Measurements from ENCODE around the gene PSD4. TPM values are rescaled to one million over a fixed set of nuclear protein-coding genes. Genes with fewer than 3 reads are reported as not detected.

The PSD4 gene
- total RNA-seq: 100 to 1,000 TPM in 1 of 2 experiments, 10 to 100 TPM in 1; 100.0 to 101 TPM
- polyA plus RNA-seq: 10 to 100 TPM; 11.9 to 32.8 TPM

GRCh38 chr2:113173542-113174375 is at the start of gene PSD4:
Gene PSD4 (plus strand): TSS chr2:113173971. CDS start chr2:113182457, 8,486 bp downstream.
- H3K4me3 Mint-ChIP-seq: peak within 1 kb of the TSS; percentile 88 to 99 (median 94)
- H3K36me3 ChIP-seq (ENCODE audit: insufficient read depth, low read length): no peaks in the 10 kb centered on the region
- intact Hi-C loops (cut with micrococcal nuclease): loop anchor here (1.0 kb wide), 2 partner anchors 16 to 26 kb away; no protein-coding TSS in a partner anchor
- DNase-seq: peak; percentile 89 to 94 (median 91)
- H3K27ac Mint-ChIP-seq: peak within 1 kb of the TSS; percentile 92 to 100 (median 96)
- peaks cover 2% of the 10 kb centered on the region in 2 donors for H3K27me3 Mint-ChIP-seq
- H3K27ac ChIP-seq (ENCODE audit: low read depth, low read length): peak within 1 kb of the TSS; percentile 85
- POLR2A ChIA-PET (ENCODE audit: partially characterized antibody): interaction anchor here (1.1 to 12.8 kb wide), 13 partner anchors 9 to 990 kb away, joined by 3 to 209 read pairs (median 10); no protein-coding TSS in a partner anchor
- H3K9me3 ChIP-seq (ENCODE audit: control insufficient read depth in 1 of 2, low read length in 2 of 2): no peaks in the 10 kb centered on the region
- CTCF ChIA-PET (ENCODE audit: partially characterized antibody): interaction anchor here (0.9 to 15.5 kb wide), 9 partner anchors 9 to 75 kb away, joined by 3 to 236 read pairs (median 10); no protein-coding TSS in a partner anchor
- H3K36me3 Mint-ChIP-seq: peaks cover 20 to 28% of the 10 kb centered on the region in 2 donors
- peak within 1 kb of the TSS; percentile 81 to 82 for H3K4me3 ChIP-seq (ENCODE audit: low read length in 2 of 2)
- H3K4me1 ChIP-seq (ENCODE audit: insufficient read depth, low read length): peaks cover 80% of the 10 kb centered on the region
- peaks cover 56 to 89% (median 71%) of the 10 kb centered on the region in 4 donors for H3K4me1 Mint-ChIP-seq
- peaks cover 0 to 9% (median 0%) of the 10 kb centered on the region in 8 donors for H3K9me3 Mint-ChIP-seq
- no peaks in the 10 kb centered on the region for H3K27me3 ChIP-seq (ENCODE audit: insufficient read depth, low read length)

DNA sequence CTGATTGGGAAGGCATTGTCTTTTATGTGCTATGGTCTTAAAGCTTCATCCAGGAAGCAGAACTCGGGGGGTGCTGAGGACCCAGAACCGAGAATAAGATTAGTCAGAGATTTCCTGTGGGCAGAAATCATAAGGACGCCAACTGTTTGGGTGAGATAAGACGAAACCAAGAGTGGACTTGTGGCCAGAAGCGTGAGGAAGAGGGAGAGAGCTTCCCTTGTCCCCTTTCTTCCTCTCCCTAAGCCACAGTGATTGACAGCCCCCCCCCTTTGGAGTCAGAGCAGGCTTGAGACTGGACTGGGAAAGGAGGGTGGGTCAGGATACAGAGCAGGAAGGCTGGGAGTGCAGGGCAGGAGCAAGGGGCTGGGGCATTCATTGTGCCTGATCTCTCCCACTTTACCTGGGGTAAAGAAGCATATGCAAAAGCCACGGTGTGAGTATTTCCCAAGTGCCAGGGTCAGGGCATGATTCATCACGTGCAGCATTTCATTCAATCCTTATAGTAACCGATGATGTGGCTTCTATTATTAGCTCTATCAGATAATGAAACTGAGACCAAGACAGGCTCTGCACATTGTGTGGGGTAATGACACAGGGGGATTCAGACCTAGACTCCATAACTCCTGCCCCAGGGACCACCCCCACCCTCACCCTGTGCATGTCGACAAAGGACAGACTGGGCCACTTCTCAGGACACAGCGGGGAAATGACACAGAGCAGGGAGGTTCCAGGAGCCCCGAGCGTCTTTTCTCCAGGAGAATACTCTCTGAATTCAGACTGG is 49.4 kb upstream of the PSD4 start:
- Mint-ChIP-seq H3K36me3 (no peaks in the 10 kb centered on the region), H3K27ac (no peak overlapping the region), H3K27me3 (peaks cover 8% of the 10 kb centered on the region in 2 donors), H3K4me1 (peaks cover 6 to 9% (median 8%) of the 10 kb centered on the region in 4 donors), H3K4me3 (no peak overlapping the region), H3K9me3 (no peaks in the 10 kb centered on the region)
- intact Hi-C loops (cut with micrococcal nuclease): no loop called here
- POLR2A ChIA-PET (ENCODE audit: partially characterized antibody): no interaction called here
- CTCF ChIA-PET (ENCODE audit: partially characterized antibody): interaction anchor here (1.7 kb wide), 1 partner anchor 11 kb away, joined by 7 read pairs; no protein-coding TSS in a partner anchor
- no peak for DNase-seq
- H3K36me3 ChIP-seq (ENCODE audit: insufficient read depth, low read length): no peaks in the 10 kb centered on the region
- H3K4me3 ChIP-seq (ENCODE audit: low read length in 2 of 2): no peak overlapping the region
- no peak overlapping the region for H3K27ac ChIP-seq (ENCODE audit: low read depth, low read length)
- H3K4me1 ChIP-seq (ENCODE audit: insufficient read depth, low read length): no peaks in the 10 kb centered on the region
- H3K9me3 ChIP-seq (ENCODE audit: control insufficient read depth in 1 of 2, low read length in 2 of 2): no peaks in the 10 kb centered on the region
- H3K27me3 ChIP-seq (ENCODE audit: insufficient read depth, low read length): no peaks in the 10 kb centered on the region

DNA sequence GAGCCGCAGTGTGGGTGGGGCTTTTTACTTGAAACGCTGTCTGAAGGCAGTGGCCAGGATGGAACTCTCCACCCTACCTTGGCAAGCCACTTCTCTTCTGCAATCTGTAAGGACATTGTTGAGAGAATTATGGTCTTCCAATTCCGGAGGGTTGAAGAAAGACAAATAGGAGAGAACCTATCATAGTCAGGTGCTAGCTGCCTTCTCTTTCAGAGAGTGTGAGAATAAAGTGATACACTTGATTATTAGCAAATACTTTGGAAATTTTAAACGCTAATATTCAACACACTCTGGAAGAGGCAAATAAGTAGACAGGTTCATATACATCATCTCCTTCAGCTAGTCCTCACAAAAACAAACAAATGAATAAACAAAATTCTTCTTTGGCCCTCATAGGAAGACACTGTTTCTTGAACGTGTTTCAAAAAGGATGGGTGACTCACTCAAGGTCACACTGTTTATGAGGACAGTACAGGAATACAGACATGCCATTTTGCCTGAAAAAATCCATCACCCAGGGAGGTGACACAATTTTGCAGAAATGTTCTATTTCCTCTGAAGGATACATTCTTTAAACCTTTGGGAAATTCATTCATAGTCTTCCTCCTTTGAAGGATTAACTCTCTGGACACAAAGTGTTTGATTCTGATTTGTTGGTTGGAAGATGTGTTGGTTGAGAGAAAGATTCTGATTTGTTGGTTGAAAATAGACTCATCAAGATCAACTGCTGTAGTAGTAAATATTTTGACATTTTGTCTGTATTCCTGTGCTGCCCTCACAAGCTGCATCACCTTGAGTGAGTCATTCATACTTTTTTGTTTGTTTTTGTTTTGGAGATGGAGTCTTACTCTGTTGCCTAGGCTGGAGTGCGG is 48.6 kb upstream of the PSD4 start:
- Histone ChIP-seq H3K27ac (ENCODE audit: low read depth, low read length) (no peak overlapping the region), H3K36me3 (ENCODE audit: insufficient read depth, low read length) (no peaks in the 10 kb centered on the region), H3K9me3 (ENCODE audit: control insufficient read depth in 1 of 2, low read length in 2 of 2) (no peaks in the 10 kb centered on the region), H3K4me3 (ENCODE audit: low read length in 2 of 2) (no peak overlapping the region), H3K27me3 (ENCODE audit: insufficient read depth, low read length) (no peaks in the 10 kb centered on the region), H3K4me1 (ENCODE audit: insufficient read depth, low read length) (no peaks in the 10 kb centered on the region)
- ChIA-PET POLR2A (ENCODE audit: partially characterized antibody) (no interaction called here), CTCF (ENCODE audit: partially characterized antibody) (interaction anchor here (1.7 kb wide), 1 partner anchor 11 kb away, joined by 7 read pairs; no protein-coding TSS in a partner anchor)
- Mint-ChIP-seq H3K9me3 (no peaks in the 10 kb centered on the region), H3K36me3 (no peaks in the 10 kb centered on the region), H3K4me3 (no peak overlapping the region), H3K27ac (no peak overlapping the region), H3K4me1 (peaks cover 6 to 9% (median 8%) of the 10 kb centered on the region in 4 donors), H3K27me3 (peaks cover 8% of the 10 kb centered on the region in 2 donors)
- intact Hi-C loops (cut with micrococcal nuclease): no loop called here
- no peak for DNase-seq

GRCh38 chr2:113126845-113127645 is 46.7 kb upstream of the PSD4 start, which contains the start of gene IL1RN:
Gene IL1RN (plus strand): TSS chr2:113127598. CDS start chr2:113127625, 27 bp downstream.
- H3K4me1 Mint-ChIP-seq: peaks cover 6 to 9% (median 8%) of the 10 kb centered on the region in 4 donors
- H3K36me3 Mint-ChIP-seq: no peaks in the 10 kb centered on the region
- no peaks in the 10 kb centered on the region for H3K4me1 ChIP-seq (ENCODE audit: insufficient read depth, low read length)
- H3K27ac Mint-ChIP-seq: peak within 1 kb of the TSS in 1 of 7 donors; percentile 69
- CTCF ChIA-PET (ENCODE audit: partially characterized antibody): no interaction called here
- no peak within 1 kb of the TSS for H3K4me3 Mint-ChIP-seq
- H3K4me3 ChIP-seq (ENCODE audit: low read length in 2 of 2): no peak within 1 kb of the TSS
- no peaks in the 10 kb centered on the region for H3K36me3 ChIP-seq (ENCODE audit: insufficient read depth, low read length)
- no peak within 1 kb of the TSS for H3K27ac ChIP-seq (ENCODE audit: low read depth, low read length)
- no peaks in the 10 kb centered on the region for H3K9me3 Mint-ChIP-seq
- intact Hi-C loops (cut with micrococcal nuclease): no loop called here
- H3K9me3 ChIP-seq (ENCODE audit: control insufficient read depth in 1 of 2, low read length in 2 of 2): no peaks in the 10 kb centered on the region
- no peaks in the 10 kb centered on the region for H3K27me3 ChIP-seq (ENCODE audit: insufficient read depth, low read length)
- H3K27me3 Mint-ChIP-seq: peaks cover 8% of the 10 kb centered on the region in 2 donors
- POLR2A ChIA-PET (ENCODE audit: partially characterized antibody): no interaction called here
- DNase-seq: no peak

DNA sequence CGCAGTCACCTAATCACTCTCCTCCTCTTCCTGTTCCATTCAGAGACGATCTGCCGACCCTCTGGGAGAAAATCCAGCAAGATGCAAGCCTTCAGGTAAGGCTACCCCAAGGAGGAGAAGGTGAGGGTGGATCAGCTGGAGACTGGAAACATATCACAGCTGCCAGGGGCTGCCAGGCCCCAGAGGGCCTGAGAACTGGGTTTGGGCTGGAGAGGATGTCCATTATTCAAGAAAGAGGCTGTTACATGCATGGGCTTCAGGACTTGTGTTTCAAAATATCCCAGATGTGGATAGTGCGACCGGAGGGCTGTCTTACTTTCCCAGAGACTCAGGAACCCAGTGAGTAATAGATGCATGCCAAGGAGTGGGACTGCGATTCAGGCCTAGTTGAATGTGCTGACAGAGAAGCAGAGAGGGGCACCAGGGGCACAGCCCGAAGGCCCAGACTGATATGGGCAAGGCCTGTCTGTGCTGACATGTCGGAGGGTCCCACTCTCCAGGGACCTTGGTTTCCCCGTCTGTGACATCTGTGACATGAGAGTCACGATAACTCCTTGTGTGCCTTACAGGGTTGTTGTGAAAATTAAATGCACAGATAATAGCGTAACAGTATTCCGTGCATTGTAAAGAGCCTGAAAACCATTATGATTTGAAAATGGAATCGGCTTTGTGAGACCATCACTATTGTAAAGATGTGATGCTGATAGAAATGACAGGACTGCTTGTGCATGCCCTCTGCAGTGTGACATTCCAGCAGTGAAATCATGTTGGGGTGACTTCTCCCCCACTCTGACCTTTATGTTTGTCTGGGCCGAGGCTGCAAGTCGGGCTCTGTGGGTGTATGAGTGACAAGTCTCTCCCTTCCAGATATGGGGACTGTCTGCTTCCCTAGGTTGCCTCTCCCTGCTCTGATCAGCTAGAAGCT is 45.9 kb upstream of the PSD4 start:
- peaks cover 6 to 9% (median 8%) of the 10 kb centered on the region in 4 donors for H3K4me1 Mint-ChIP-seq
- no peaks in the 10 kb centered on the region for H3K36me3 ChIP-seq (ENCODE audit: insufficient read depth, low read length)
- H3K27ac Mint-ChIP-seq: no peak overlapping the region
- H3K4me1 ChIP-seq (ENCODE audit: insufficient read depth, low read length): no peaks in the 10 kb centered on the region
- no peak overlapping the region for H3K4me3 Mint-ChIP-seq
- H3K9me3 Mint-ChIP-seq: no peaks in the 10 kb centered on the region
- ChIA-PET CTCF (ENCODE audit: partially characterized antibody) (interaction anchor here (0.5 to 2.5 kb wide), 2 partner anchors 10 to 75 kb away, joined by 4 to 19 read pairs; no protein-coding TSS in a partner anchor), POLR2A (ENCODE audit: partially characterized antibody) (no interaction called here)
- peaks cover 8% of the 10 kb centered on the region in 2 donors for H3K27me3 Mint-ChIP-seq
- no peaks in the 10 kb centered on the region for H3K36me3 Mint-ChIP-seq
- H3K9me3 ChIP-seq (ENCODE audit: control insufficient read depth in 1 of 2, low read length in 2 of 2): no peaks in the 10 kb centered on the region
- intact Hi-C loops (cut with micrococcal nuclease): no loop called here
- no peak overlapping the region for H3K27ac ChIP-seq (ENCODE audit: low read depth, low read length)
- no peak overlapping the region for H3K4me3 ChIP-seq (ENCODE audit: low read length in 2 of 2)
- H3K27me3 ChIP-seq (ENCODE audit: insufficient read depth, low read length): no peaks in the 10 kb centered on the region
- DNase-seq: no peak

Data from CD4-positive, alpha-beta memory T cell (primary cell).